Measurements from ENCODE around the gene CPT2. TPM values are rescaled to one million over a fixed set of nuclear protein-coding genes. Genes with fewer than 3 reads are reported as not detected.

The CPT2 gene
- total and polyA plus RNA-seq, 2 experiments from 2014 or later: 15.2 to 16.2 TPM

DNA sequence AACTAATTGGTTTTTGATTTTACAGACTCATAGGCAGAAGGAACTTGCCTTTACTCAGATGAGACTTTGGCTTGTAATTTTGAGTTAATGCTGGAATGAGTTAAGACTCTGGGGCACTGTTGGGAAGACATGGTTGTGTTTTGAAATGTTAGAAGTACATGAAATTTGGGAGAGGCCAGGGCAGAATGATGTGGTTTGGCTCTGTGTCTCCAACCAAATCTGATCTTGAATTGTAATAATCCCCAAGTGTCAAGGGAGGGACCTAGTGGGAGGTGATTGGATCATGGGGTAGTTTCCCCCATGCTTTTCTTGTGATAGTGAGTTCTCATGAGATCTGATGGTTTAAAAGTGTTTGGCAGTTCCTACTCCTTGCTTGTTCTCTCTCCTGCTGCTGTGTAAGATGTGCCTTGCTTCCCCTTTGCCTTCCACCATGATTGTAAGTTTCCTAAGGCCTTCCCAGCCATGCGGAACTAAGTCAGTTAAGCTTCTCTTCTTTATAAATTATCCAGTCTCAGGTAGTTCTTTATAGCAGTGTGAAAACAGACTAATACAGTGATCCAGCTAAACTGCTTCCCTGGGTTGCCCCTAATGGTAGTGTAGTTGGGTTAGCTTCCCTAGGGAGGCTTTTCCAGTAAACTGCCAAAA lies 10.2 kb downstream of the CPT2 start:
- 0 out of 2 replicates have a peak, but pooled peaks cover 4% of the 10 kb centered on the region for H3F3A ChIP-seq (ENCODE audit: insufficient read depth)
- no peak overlapping the region for H3K27ac ChIP-seq
- 91 to 100% methylated on average over 1 of the region's 1 CpG for WGBS, 2 experiments (ENCODE audit: low coverage in 1 of 2, low lambda C conversion rate in 2 of 2, missing lambda C conversion rate in 2 of 2)
- H2AFZ ChIP-seq: no peak overlapping the region
- TF ChIP-seq EZH2 (IDR thresholded peaks at IDR 0.05; ENCODE audit: insufficient read depth, poor library complexity, severe bottlenecking): no peak
- TF ChIP-seq EZH2phosphoT487 (IDR thresholded peaks at IDR 0.05; ENCODE audit: insufficient read depth, low read depth): no peak
- DNase-seq: no peak
- no peaks in the 10 kb centered on the region for H3K9me2 ChIP-seq (ENCODE audit: insufficient read depth)
- no peak overlapping the region for H3K4me3 ChIP-seq
- no peaks in the 10 kb centered on the region for H3K9me3 ChIP-seq (ENCODE audit: low read depth)
- in situ Hi-C loops (cut with MboI): no loop called here
- no peaks in the 10 kb centered on the region for H3K27me3 ChIP-seq (replicated peaks; ENCODE audit: insufficient read depth)
- peaks cover 34% of the 10 kb centered on the region for H3K36me3 ChIP-seq (ENCODE audit: low read depth)
- no peaks in the 10 kb centered on the region for H3K4me1 ChIP-seq (ENCODE audit: insufficient read depth)
- no peak overlapping the region for H3K9ac ChIP-seq
- no peak overlapping the region for H3K4me2 ChIP-seq (ENCODE audit: unreplicated experiment)
- peaks cover 20% of the 10 kb centered on the region; the same call in 1 of the 2 replicates for H3K79me2 ChIP-seq (ENCODE audit: insufficient read depth)
- no peaks in the 10 kb centered on the region for H4K20me1 ChIP-seq (ENCODE audit: insufficient read depth)

DNA sequence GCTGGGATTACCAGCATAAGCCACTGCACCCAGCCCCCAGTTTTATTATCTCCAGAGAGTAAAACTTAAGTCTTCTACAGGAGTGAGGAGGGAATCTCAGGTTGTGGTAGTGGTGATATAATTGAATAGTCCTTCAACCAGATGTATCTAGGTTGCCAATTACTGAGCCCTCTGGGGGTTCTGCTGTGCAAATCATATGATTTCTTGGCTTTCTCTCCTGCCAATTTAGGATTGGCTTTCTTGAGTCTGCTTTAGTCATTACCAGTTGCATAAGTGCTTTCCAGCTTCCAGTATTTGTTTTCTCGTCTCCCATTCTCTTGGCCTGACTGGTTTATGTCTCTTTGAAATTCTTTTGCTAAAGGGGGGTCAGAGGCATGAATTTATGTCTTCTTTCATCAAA lies 11.1 kb downstream of the CPT2 start:
- Histone ChIP-seq H4K20me1 (ENCODE audit: insufficient read depth) (no peaks in the 10 kb centered on the region), H3K4me3 (no peak overlapping the region), H3K4me2 (ENCODE audit: unreplicated experiment) (no peak overlapping the region), H3K27me3 (replicated peaks; ENCODE audit: insufficient read depth) (no peaks in the 10 kb centered on the region), H2AFZ (no peak overlapping the region), H3K36me3 (ENCODE audit: low read depth) (peaks cover 34% of the 10 kb centered on the region), H3K9me3 (ENCODE audit: low read depth) (no peaks in the 10 kb centered on the region), H3K79me2 (ENCODE audit: insufficient read depth) (peaks cover 20% of the 10 kb centered on the region; the same call in 1 of the 2 replicates), H3K9me2 (ENCODE audit: insufficient read depth) (no peaks in the 10 kb centered on the region), H3K9ac (no peak overlapping the region), H3F3A (ENCODE audit: insufficient read depth) (0 out of 2 replicates have a peak, but pooled peaks cover 4% of the 10 kb centered on the region), H3K4me1 (ENCODE audit: insufficient read depth) (no peaks in the 10 kb centered on the region), H3K27ac (0 out of 2 replicates have a peak overlapping the region, but pooled peaks have one; percentile 26)
- in situ Hi-C loops (cut with MboI): no loop called here
- DNase-seq: peak; percentile 59
- TF ChIP-seq EZH2 (IDR thresholded peaks at IDR 0.05; ENCODE audit: insufficient read depth, poor library complexity, severe bottlenecking) (no peak), EZH2phosphoT487 (IDR thresholded peaks at IDR 0.05; ENCODE audit: insufficient read depth, low read depth) (no peak)
- 42 to 45% methylated on average over 1 of the region's 1 CpG for WGBS, 2 experiments (ENCODE audit: low coverage in 1 of 2, low lambda C conversion rate in 2 of 2, missing lambda C conversion rate in 2 of 2)

GRCh38 chr1:53210352-53210751 lies 13.7 kb downstream of the CPT2 start:
- 94 to 96% methylated on average over 7 of the region's 7 CpGs for WGBS, 2 experiments (ENCODE audit: low coverage in 1 of 2, low lambda C conversion rate in 2 of 2, missing lambda C conversion rate in 2 of 2)
- Histone ChIP-seq H2AFZ (no peak overlapping the region), H3K27me3 (replicated peaks; ENCODE audit: insufficient read depth) (no peaks in the 10 kb centered on the region), H3F3A (ENCODE audit: insufficient read depth) (0 out of 2 replicates have a peak, but pooled peaks cover 4% of the 10 kb centered on the region), H3K36me3 (ENCODE audit: low read depth) (peaks cover 38% of the 10 kb centered on the region), H4K20me1 (ENCODE audit: insufficient read depth) (no peaks in the 10 kb centered on the region), H3K9me2 (ENCODE audit: insufficient read depth) (no peaks in the 10 kb centered on the region), H3K4me3 (no peak overlapping the region), H3K9me3 (ENCODE audit: low read depth) (no peaks in the 10 kb centered on the region), H3K4me2 (ENCODE audit: unreplicated experiment) (no peak overlapping the region), H3K4me1 (ENCODE audit: insufficient read depth) (no peaks in the 10 kb centered on the region), H3K27ac (no peak overlapping the region), H3K9ac (no peak overlapping the region), H3K79me2 (ENCODE audit: insufficient read depth) (peaks cover 8% of the 10 kb centered on the region; the same call in 1 of the 2 replicates)
- TF ChIP-seq EZH2phosphoT487 (IDR thresholded peaks at IDR 0.05; ENCODE audit: insufficient read depth, low read depth) (no peak), EZH2 (IDR thresholded peaks at IDR 0.05; ENCODE audit: insufficient read depth, poor library complexity, severe bottlenecking) (no peak)
- in situ Hi-C loops (cut with MboI): no loop called here
- DNase-seq: no peak

DNA sequence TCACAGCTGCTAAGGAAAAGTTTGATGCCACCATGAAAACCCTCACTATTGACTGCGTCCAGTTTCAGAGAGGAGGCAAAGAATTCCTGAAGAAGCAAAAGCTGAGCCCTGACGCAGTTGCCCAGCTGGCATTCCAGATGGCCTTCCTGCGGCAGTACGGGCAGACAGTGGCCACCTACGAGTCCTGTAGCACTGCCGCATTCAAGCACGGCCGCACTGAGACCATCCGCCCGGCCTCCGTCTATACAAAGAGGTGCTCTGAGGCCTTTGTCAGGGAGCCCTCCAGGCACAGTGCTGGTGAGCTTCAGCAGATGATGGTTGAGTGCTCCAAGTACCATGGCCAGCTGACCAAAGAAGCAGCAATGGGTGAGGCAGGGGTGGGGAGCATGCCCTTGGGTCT lies 14.3 kb downstream of the CPT2 start:
- Histone ChIP-seq H3K4me3 (no peak overlapping the region), H3F3A (ENCODE audit: insufficient read depth) (0 out of 2 replicates have a peak, but pooled peaks cover 4% of the 10 kb centered on the region), H3K27ac (no peak overlapping the region), H3K36me3 (ENCODE audit: low read depth) (peaks cover 38% of the 10 kb centered on the region), H3K27me3 (replicated peaks; ENCODE audit: insufficient read depth) (no peaks in the 10 kb centered on the region), H3K9me2 (ENCODE audit: insufficient read depth) (no peaks in the 10 kb centered on the region), H3K9me3 (ENCODE audit: low read depth) (no peaks in the 10 kb centered on the region), H2AFZ (no peak overlapping the region), H4K20me1 (ENCODE audit: insufficient read depth) (no peaks in the 10 kb centered on the region), H3K9ac (no peak overlapping the region), H3K4me2 (ENCODE audit: unreplicated experiment) (no peak overlapping the region), H3K79me2 (ENCODE audit: insufficient read depth) (0 out of 2 replicates have a peak, but pooled peaks cover 3% of the 10 kb centered on the region), H3K4me1 (ENCODE audit: insufficient read depth) (no peaks in the 10 kb centered on the region)
- no peak for DNase-seq
- 94 to 96% methylated on average over 11 of the region's 11 CpGs for WGBS, 2 experiments (ENCODE audit: low coverage in 1 of 2, low lambda C conversion rate in 2 of 2, missing lambda C conversion rate in 2 of 2)
- TF ChIP-seq EZH2 (IDR thresholded peaks at IDR 0.05; ENCODE audit: insufficient read depth, poor library complexity, severe bottlenecking) (no peak), EZH2phosphoT487 (IDR thresholded peaks at IDR 0.05; ENCODE audit: insufficient read depth, low read depth) (no peak)
- in situ Hi-C loops (cut with MboI): no loop called here

All from GM23248 (cell line).